ENCODE results near the gene FKBP7. TPM values are rescaled to one million over a fixed set of nuclear protein-coding genes. Genes with fewer than 3 reads are reported as not detected.

FKBP7 gene
- total RNA-seq, 1 experiment from 2014 or later: 4.8 TPM

- H3K18ac ChIP-seq (ENCODE audit: insufficient read length, low read depth, low read length): no peak overlapping the region
- H3K14ac ChIP-seq (ENCODE audit: insufficient read depth, low read length): no peak overlapping the region
- no peak overlapping the region for H3K56ac ChIP-seq (ENCODE audit: insufficient read length, low read depth, low read length)
- no peak overlapping the region for H2AK5ac ChIP-seq (ENCODE audit: insufficient read length, low read length)
- H3K23ac ChIP-seq (ENCODE audit: insufficient read length, low read depth, low read length): no peak overlapping the region
- no peak for DNase-seq
- WGBS (ENCODE audit: extremely low coverage, insufficient read length, low lambda C conversion rate): no CpG with 5 or more reads among the region's 2 CpGs
- no peaks in the 10 kb centered on the region for H3K79me1 ChIP-seq (ENCODE audit: insufficient read depth, low read depth, low read length, poor library complexity, severe bottlenecking)
- H3K27me3 Mint-ChIP-seq (ENCODE audit: low read depth): no peaks in the 10 kb centered on the region
- H3K27me3 ChIP-seq (ENCODE audit: insufficient read depth, low read length): no peaks in the 10 kb centered on the region
- H3K27ac Mint-ChIP-seq: no peak overlapping the region
- no peaks in the 10 kb centered on the region for H4K20me1 ChIP-seq (ENCODE audit: control insufficient read depth, insufficient read depth, insufficient read length)
- H2BK5ac ChIP-seq (ENCODE audit: insufficient read length, low read length): no peak overlapping the region
- H3K4ac ChIP-seq (ENCODE audit: low read depth, low read length): no peak overlapping the region
- no peak overlapping the region for H3K4me3 Mint-ChIP-seq
- H4K91ac ChIP-seq (ENCODE audit: insufficient read length, low read depth, low read length): no peak overlapping the region
- no peak overlapping the region for H2BK20ac ChIP-seq (ENCODE audit: low read depth, low read length, poor library complexity, severe bottlenecking)
- H3K27ac ChIP-seq (ENCODE audit: insufficient read length, low read depth, low read length): no peak overlapping the region
- H3K23me2 ChIP-seq (ENCODE audit: insufficient read length, low read depth, low read length, poor library complexity, severe bottlenecking): no peaks in the 10 kb centered on the region
- H3K9ac ChIP-seq (ENCODE audit: extremely low read depth, insufficient read length, low read length): no peak overlapping the region
- no peaks in the 10 kb centered on the region for H3K9me3 ChIP-seq (ENCODE audit: control insufficient read depth, low read depth, low read length)
- no peaks in the 10 kb centered on the region for H3K36me3 Mint-ChIP-seq (ENCODE audit: insufficient read depth in 1 of 3, low read depth in 3 of 3)
- no peak overlapping the region for H4K8ac ChIP-seq (replicated peaks; ENCODE audit: insufficient read length, low read depth, low read length)
- H3T11ph ChIP-seq (ENCODE audit: low read length): no peak overlapping the region
- no peaks in the 10 kb centered on the region for H3K4me1 Mint-ChIP-seq
- no peak overlapping the region for H2AFZ ChIP-seq (ENCODE audit: low read length)
- no peak overlapping the region for H2BK15ac ChIP-seq (ENCODE audit: low read depth, low read length)
- no peak overlapping the region for H2BK120ac ChIP-seq (ENCODE audit: low read depth, low read length, poor library complexity, severe bottlenecking)
- no peak for TF ChIP-seq CTCF (conservative IDR thresholded peaks at IDR 0.05)
- H2BK12ac ChIP-seq (ENCODE audit: insufficient read length, low read depth, low read length): no peak overlapping the region
- no peaks in the 10 kb centered on the region for H3K79me2 ChIP-seq (ENCODE audit: insufficient read depth, low read length)
- H3K4me2 ChIP-seq (ENCODE audit: insufficient read depth, insufficient read length, low read length): no peak overlapping the region
- H4K5ac ChIP-seq (ENCODE audit: insufficient read length, low read depth, low read length): no peak overlapping the region
- no peaks in the 10 kb centered on the region for H3K9me3 Mint-ChIP-seq
- no peaks in the 10 kb centered on the region for H3K4me1 ChIP-seq (ENCODE audit: insufficient read depth, low read length)
Measured at GRCh38 chr2:178514664-178515063, 36.3 kb upstream of the FKBP7 start.
